DOHH2 (cell line): ENCODE data around the gene GAS7.

Source experiments
- H3F3A ChIP-seq: fragments of 200-600 bp; sonication (generic), shearing (Covaris generic); 2 replicates; pipeline ENCODE4 v1.6.0; 2016; ENCODE audit warnings: antibody characterized with exemption, mild to moderate bottlenecking; ENCODE audit not compliant: control insufficient read depth, insufficient read depth
- H3K27ac ChIP-seq: fragments of 200-600 bp; sonication (generic); 2 replicates; pipeline ENCODE4 v1.5.1; 2014; ENCODE audit warnings: low read depth, mild to moderate bottlenecking, low read length, moderate library complexity
- H3K27me3 ChIP-seq: fragments of 200-600 bp; sonication (generic); 2 replicates; pipeline ENCODE4 v1.6.1; 2014; ENCODE audit warnings: mild to moderate bottlenecking, low read length, mixed read lengths; ENCODE audit not compliant: control insufficient read depth
- H3K36me3 ChIP-seq: fragments of 200-600 bp; sonication (generic); 2 replicates; pipeline ENCODE4 v1.6.1; 2014; ENCODE audit warnings: mild to moderate bottlenecking, low read length, moderate library complexity, mixed read lengths; ENCODE audit not compliant: control insufficient read depth
- H3K4me1 ChIP-seq: fragments of 200-600 bp; sonication (generic); 2 replicates; pipeline ENCODE4 v1.6.1; 2014; ENCODE audit warnings: mild to moderate bottlenecking, low read length, mixed read lengths; ENCODE audit not compliant: control insufficient read depth
- H3K4me2 ChIP-seq: fragments of 200-600 bp; sonication (generic); 2 replicates; pipeline ENCODE4 v1.6.0; 2014; ENCODE audit warnings: mild to moderate bottlenecking, low read length, moderate library complexity
- H3K4me3 ChIP-seq: fragments of 200-600 bp; sonication (generic); 2 replicates; pipeline ENCODE4 v1.5.1; 2014; ENCODE audit warnings: mild to moderate bottlenecking, low read length, mixed read lengths
- H3K79me2 ChIP-seq: fragments of 200-600 bp; sonication (generic); 2 replicates; pipeline ENCODE4 v1.6.1; 2014; ENCODE audit warnings: mild to moderate bottlenecking, low read length, mixed read lengths; ENCODE audit not compliant: control insufficient read depth
- H3K9me2 ChIP-seq: fragments of 200-600 bp; sonication (generic); replicated peaks from 2 replicates; pipeline ENCODE4 v1.6.1; 2014; ENCODE audit warnings: mild to moderate bottlenecking, low read length, mixed read lengths; ENCODE audit not compliant: control insufficient read depth
- H3K9me3 ChIP-seq: fragments of 200-600 bp; sonication (generic); 2 replicates; pipeline ENCODE4 v1.6.1; 2014; ENCODE audit warnings: antibody characterized with exemption, low read length, mixed read lengths; ENCODE audit not compliant: control insufficient read depth, insufficient read depth
- H4K20me1 ChIP-seq: fragments of 200-600 bp; sonication (generic); 2 replicates; pipeline ENCODE4 v1.6.0; 2014; ENCODE audit warnings: low read depth, mild to moderate bottlenecking, antibody characterized with exemption, low read length, moderate library complexity; ENCODE audit not compliant: control insufficient read depth, insufficient read depth
- CTCF ChIP-seq: fragments of 200-600 bp; sonication (generic); IDR thresholded peaks from one replicate; pipeline ENCODE4 v1.5.1; 2014; ENCODE audit warnings: antibody characterized with exemption, mild to moderate bottlenecking, low read depth, low read length; ENCODE audit not compliant: poor library complexity, severe bottlenecking
- EZH2phosphoT487 ChIP-seq: fragments of 200-600 bp; sonication (generic); IDR thresholded peaks from 2 replicates; pipeline ENCODE4 v1.6.1; 2017; ENCODE audit warnings: borderline replicate concordance, mild to moderate bottlenecking, antibody characterized with exemption, low read length, moderate library complexity, mixed read lengths

Gene GAS7

GRCh38 chr17:9860851-9861250, 337.6 kb downstream of the GAS7 start:
- TF ChIP-seq EZH2phosphoT487: no peak
- no peak for TF ChIP-seq CTCF
- no peak overlapping the region for H3K27ac ChIP-seq

More at GRCh38 chr17:9860851-9861250, 337.6 kb downstream of the GAS7 start:
- no peaks in the 10 kb centered on the region for H3K9me2 ChIP-seq
- H3F3A ChIP-seq: no peaks in the 10 kb centered on the region
- H3K4me2 ChIP-seq: no peak overlapping the region
- H3K36me3 ChIP-seq: no peaks in the 10 kb centered on the region
- no peaks in the 10 kb centered on the region for H3K79me2 ChIP-seq
- no peak overlapping the region for H3K4me3 ChIP-seq
- no peaks in the 10 kb centered on the region for H4K20me1 ChIP-seq
- no peaks in the 10 kb centered on the region for H3K27me3 ChIP-seq
- H3K9me3 ChIP-seq: peaks cover 6% of the 10 kb centered on the region; the same call in 1 of the 2 replicates
- H3K4me1 ChIP-seq: no peaks in the 10 kb centered on the region
